ENCODE measurements around the gene ART4. TPM values are rescaled to one million over a fixed set of nuclear protein-coding genes. Genes with fewer than 3 reads are reported as not detected.

The ART4 gene
- polyA plus RNA-seq, 1 donor from 2014 or later = not detected

GRCh38 chr12:14839262-14839661 lies 4.1 kb downstream of the ART4 start:
- TF ChIP-seq TAF1 (IDR thresholded peaks at IDR 0.05; ENCODE audit: low read depth) (no peak), EP300 (conservative IDR thresholded peaks at IDR 0.05; ENCODE audit: poor library complexity, severe bottlenecking) (no peak), CTCF (IDR thresholded peaks at IDR 0.05; ENCODE audit: poor library complexity, severe bottlenecking) (no peak)
- no peaks in the 10 kb centered on the region for H3F3A ChIP-seq (ENCODE audit: insufficient read depth, low read length, poor library complexity, severe bottlenecking)
- no peaks in the 10 kb centered on the region for H3K9me3 ChIP-seq (ENCODE audit: low read length)

GRCh38 chr12:14836336-14837210 lies 6.8 kb downstream of the ART4 start:
- H3K79me2 ChIP-seq (replicated peaks; ENCODE audit: insufficient read depth, low read length) = no peaks in the 10 kb centered on the region
- no peaks in the 10 kb centered on the region for H3K36me3 ChIP-seq (ENCODE audit: insufficient read depth, low read length)
- TF ChIP-seq TAF1 (IDR thresholded peaks at IDR 0.05; ENCODE audit: low read depth) (no peak), POLR2AphosphoS5 (IDR thresholded peaks at IDR 0.05) (no peak), MXI1 (conservative IDR thresholded peaks at IDR 0.05; ENCODE audit: poor library complexity, severe bottlenecking) (no peak), EZH2 (IDR thresholded peaks at IDR 0.05; ENCODE audit: borderline replicate concordance, insufficient read depth, low read length, poor library complexity, severe bottlenecking) (no peak), CTCF (IDR thresholded peaks at IDR 0.05; ENCODE audit: poor library complexity, severe bottlenecking) (no peak), RAD21 (conservative IDR thresholded peaks at IDR 0.05) (no peak), REST (IDR thresholded peaks at IDR 0.05; ENCODE audit: borderline replicate concordance) (no peak), EP300 (conservative IDR thresholded peaks at IDR 0.05; ENCODE audit: poor library complexity, severe bottlenecking) (no peak), SMC3 (conservative IDR thresholded peaks at IDR 0.05; ENCODE audit: poor library complexity) (no peak)
- H3F3A ChIP-seq (ENCODE audit: insufficient read depth, low read length, poor library complexity, severe bottlenecking) = no peaks in the 10 kb centered on the region
- H3K4me3 ChIP-seq (ENCODE audit: low read length) = no peak overlapping the region
- no peak overlapping the region for H3K27ac ChIP-seq (ENCODE audit: low read length)
- no peaks in the 10 kb centered on the region for H3K9me3 ChIP-seq (ENCODE audit: low read length)
- no peak overlapping the region for H3K4me2 ChIP-seq (ENCODE audit: low read length)
- H4K20me1 ChIP-seq (ENCODE audit: insufficient read depth) = no peaks in the 10 kb centered on the region
- no peaks in the 10 kb centered on the region for H3K9me2 ChIP-seq (ENCODE audit: insufficient read depth, low read length)
- no peak overlapping the region for H3K9ac ChIP-seq (ENCODE audit: low read length)
- H3K27me3 ChIP-seq (ENCODE audit: insufficient read depth, low read depth, low read length) = no peaks in the 10 kb centered on the region
- no peak overlapping the region for H2AFZ ChIP-seq (ENCODE audit: low read depth, low read length)

More at GRCh38 chr12:14839262-14839661, 4.1 kb downstream of the ART4 start:
- Histone ChIP-seq H4K20me1 (ENCODE audit: insufficient read depth) (no peaks in the 10 kb centered on the region), H3K27ac (ENCODE audit: low read length) (no peak overlapping the region), H3K9me2 (ENCODE audit: insufficient read depth, low read length) (no peaks in the 10 kb centered on the region), H3K4me2 (ENCODE audit: low read length) (no peak overlapping the region), H3K79me2 (replicated peaks; ENCODE audit: insufficient read depth, low read length) (no peaks in the 10 kb centered on the region), H2AFZ (ENCODE audit: low read depth, low read length) (no peak overlapping the region), H3K9ac (ENCODE audit: low read length) (no peak overlapping the region), H3K4me3 (ENCODE audit: low read length) (no peak overlapping the region), H3K27me3 (ENCODE audit: insufficient read depth, low read depth, low read length) (no peaks in the 10 kb centered on the region), H3K36me3 (ENCODE audit: insufficient read depth, low read length) (no peaks in the 10 kb centered on the region)

All from neural cell (in vitro differentiated cells).